Hepatic stellate cell (primary cell): ENCODE measurements around the gene TGFA.

Source experiments
- DNase-seq: peaks from one replicate; pipeline ENCODE4 v3.0.0; 2011; ENCODE audit warnings: low spot score

TGFA gene

DNA sequence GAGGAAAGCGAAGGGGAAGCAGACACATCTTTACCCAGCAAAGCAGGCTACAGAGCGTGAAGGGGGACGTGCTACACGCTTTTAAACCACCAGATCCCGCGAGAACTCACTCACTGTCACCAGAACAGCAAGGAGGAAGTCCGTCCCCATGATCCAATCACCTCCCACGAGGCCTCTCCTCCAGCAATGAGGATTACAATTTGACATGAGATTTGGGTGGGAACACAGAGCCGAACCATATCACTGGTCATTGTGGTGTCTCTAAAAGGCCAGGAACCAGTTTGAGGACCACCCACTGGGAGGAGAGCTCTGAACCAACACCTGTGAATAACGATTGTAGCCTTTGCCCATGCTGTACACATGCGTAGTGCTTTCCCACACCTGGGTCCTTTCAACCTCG lies 135.1 kb downstream of the TGFA start:
- DNase-seq: no peak

DNA sequence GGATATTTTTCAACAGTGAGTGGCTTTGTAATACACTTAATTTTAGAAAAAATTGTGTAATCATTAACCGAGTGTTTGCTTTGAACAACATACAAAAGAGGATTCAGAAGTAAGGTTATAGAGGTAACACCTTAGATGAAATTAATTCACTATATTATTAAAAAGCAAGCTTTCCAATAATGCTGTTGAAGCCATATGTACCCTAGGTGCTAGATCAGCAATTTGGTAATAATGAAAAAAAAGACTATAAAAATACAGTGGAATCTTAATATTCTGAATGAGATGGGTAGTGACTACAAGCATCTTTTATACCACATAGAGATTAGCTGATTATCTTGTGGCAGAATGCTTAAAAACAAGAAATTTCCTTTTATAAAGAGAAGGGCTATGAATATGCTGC lies 136.6 kb downstream of the TGFA start:
- no peak for DNase-seq

DNA sequence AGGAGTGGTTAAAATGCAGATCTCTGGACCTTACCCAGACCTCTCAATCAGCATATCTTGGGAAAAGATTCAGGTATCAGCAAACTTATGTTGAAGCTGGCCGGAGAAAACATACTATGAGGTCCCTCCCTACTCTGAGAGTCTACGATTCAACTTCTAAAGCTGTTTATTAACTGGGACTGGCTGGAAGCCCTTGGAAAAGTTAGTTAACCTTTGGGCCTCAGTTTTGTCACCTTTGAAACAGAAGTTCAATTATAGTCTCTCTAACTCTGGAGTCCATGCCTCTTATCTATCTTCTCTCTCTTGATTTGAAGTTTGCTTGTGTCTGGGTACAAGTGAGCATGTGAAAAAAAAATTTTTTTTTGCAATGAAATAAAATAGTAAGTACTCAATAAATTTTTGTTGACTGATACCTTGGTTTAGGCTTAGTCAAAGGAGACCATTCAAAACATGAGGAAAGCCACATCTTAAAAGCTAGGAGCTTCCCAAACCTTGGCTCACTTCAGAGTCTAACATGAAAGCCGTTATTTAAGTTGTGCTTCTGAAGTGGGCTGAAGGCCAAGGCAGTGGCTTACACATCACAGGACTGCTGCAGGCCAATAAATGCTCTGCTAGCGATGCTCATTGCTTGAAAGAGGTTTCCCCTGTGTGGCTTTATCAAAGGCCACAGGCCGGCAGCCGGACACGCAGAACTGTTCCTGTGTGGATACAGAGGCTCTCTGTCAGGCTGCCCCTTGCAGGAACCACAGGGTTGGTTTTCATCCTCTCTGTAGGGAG lies 141.1 kb downstream of the TGFA start:
- no peak for DNase-seq

DNA sequence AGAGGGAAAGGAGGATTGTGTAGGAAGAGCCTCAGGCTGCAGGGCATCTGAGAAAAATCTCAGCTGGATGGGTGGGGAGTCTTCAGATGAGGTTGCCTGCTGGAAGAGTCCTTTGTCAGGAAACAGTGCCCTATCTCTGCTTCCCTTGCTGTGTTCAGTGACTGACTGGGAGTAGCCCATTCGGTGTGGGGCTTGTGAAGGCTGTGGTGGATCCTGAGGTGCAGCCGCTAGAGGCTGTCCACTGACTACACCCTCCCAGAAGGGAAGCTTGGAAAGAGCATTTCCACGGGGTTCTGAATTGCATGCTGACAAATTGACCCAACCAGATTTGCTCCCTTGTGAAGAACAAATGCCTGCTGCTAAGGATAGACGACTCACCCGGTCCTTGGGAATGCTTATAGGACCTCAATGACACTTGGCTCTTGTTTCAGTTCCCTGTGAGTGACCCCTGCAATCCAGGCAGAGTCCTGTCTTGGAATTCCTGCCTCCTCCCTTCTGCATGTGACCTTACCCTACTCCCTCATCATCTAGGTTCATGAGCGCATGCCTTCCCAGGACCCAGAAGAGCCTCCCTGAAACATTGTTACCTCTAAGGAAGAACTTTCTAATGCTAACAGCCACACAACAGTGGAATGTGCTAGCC lies 142.0 kb downstream of the TGFA start:
- no peak for DNase-seq

DNA sequence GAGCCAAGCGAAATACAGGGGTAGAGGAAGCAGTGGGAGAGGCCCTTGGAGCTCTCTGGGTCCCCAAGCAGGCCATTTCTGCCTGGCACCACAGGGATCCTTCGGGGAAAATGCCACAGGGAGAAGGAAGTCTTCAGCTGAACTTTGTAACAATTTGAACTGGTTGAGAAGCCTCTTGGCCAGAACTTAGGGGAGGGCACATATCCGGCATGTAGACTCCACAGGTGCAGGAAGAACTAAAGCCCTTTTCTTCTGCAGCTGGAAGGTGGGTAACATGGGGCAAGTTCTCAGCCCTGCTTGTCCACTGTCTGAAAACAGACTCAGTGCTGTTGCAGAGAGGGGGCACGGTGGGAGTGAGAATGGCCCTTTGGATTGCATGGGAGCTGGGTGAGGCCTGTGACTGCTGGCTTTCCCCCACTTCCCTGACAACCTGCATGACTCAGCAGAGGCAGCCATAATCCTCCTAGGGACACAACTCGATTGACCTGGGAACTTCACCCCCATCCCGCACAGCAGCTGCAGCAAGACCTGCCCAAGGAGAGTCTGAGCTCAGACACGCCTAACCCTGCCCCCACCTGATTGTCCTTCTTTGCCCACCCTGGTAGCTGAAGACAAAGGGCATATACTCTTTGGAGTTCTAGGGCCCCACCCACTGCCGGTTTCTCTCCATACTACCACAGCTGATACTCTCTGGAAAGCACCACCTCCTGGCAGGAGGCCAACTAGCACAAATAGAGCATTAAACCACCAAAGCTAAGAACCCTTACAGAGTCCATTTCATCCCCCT lies 150.2 kb downstream of the TGFA start:
- no peak for DNase-seq

DNA sequence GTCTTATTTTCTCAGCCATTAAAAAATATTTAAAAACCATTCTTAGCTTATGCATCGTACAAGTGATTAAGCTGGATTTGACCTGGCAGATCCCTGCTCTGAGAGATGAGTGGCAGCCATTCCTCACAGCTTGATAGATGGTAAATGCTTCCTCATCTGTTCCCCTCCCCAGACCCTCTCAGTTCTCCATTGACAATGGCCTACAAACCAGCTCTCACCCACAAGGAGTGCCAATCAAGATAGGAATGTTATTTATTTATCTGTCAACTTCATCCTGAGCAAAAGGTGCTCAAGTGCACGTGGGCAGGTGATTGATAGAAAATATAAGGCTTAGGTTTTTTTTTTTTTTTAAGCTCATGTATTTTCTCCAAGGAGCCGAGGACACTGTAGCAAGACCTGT lies 153.1 kb downstream of the TGFA start:
- DNase-seq: no peak

DNA sequence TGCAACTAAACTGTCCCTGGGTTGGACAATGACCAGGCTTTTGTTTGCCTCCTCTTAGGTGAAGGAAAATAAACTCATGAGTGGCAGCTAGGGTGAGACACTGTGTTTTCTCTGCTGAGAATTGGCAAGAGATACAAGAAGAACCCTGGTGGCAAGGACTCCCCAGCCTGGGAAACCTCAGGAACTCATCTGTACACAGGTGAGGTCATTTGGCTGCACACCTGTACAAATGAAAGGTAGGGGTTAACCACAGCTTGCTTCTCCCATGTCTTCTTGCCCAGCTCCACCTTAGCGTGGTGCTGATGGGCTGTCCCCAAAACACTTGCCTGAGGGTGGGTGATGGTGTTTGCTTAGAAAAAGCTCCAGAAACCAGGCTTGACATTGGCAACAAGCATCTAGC lies 154.6 kb downstream of the TGFA start:
- DNase-seq: no peak
